Islet of Langerhans (tissue), 1 donor: ENCODE measurements around the gene CFAP46.

Experiments
- FAIRE-seq: peaks from one replicate; lab custom pipeline; 2011; peaks lifted over from hg19 to GRCh38; lab: Jason Lieb, UNC

CFAP46 gene

DNA sequence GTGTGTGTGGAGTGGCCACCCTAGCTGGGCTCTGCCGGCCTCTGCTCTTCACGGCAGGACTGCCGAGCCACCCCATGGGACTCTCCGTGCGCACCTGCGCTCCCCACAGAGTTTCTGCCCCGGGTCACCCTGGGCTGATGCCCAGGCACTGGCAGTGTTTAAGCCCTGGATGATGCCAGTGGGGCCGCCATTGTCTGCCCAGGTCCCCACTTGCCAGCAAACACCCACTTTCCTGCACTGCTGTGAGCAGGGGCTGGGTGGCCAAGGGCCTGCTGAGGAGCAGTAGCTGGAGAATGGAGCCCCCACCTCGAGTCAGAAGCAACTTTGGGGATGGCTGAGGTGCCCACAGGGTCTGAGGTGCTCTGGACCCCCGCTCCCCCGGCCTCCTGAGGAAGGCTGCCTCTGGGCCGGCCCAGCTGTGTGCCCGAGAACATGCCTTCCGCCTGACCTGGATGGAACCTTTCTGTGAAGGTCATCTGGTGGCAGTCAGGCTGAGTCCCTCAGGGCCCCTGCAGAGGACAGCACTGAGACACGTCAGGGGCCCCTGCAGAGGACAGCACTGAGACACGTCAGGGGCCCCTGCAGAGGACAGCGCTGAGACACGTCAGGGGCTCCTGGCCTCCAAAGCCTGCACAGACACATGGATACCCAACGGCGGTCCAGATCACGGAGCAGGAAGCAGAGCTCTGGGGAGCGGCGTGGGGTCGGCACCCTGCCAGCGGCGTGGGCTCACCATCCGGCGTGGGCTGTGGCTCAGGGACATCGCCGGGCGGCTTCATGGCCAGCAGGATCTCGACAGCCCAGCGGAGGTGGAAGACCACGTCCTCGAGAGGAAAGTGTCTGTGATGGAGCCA lies 62.0 kb downstream of the CFAP46 start:
- no peak for FAIRE-seq

DNA sequence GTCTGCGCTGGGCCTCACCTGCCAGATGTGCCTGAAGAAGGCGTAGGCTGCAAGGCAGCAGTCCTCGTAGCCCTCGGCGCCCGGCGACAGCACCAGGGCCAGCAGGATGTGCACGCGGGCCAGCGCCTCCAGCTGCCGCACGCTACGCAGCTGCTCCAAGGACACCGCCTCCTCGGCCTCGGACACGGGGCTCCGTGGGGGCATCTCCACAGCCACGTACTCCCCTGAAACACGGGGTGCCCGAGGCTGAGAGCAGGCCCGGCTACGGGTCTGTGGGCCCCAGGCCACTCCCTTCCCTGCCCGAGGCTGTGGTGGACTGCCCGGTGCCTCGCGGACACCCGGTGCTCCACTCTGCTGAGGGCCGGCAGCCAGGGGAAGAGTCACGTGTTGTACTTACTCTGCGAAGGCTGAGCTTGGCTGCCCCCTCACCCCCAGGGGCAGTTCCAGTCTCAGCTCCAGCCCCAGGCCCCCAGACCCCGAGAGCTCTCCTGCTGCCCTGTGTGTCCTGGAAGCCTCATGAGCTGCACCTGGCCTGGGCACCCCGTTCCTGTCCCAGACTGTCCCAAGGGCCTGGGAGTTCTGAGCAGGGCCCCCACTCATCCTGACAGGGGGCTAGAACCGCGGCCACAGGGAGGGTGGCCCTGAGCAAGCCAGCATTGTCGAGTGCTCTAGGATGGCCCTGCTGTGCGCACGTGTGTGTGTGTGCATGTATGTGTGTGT lies 62.8 kb downstream of the CFAP46 start:
- FAIRE-seq = no peak

DNA sequence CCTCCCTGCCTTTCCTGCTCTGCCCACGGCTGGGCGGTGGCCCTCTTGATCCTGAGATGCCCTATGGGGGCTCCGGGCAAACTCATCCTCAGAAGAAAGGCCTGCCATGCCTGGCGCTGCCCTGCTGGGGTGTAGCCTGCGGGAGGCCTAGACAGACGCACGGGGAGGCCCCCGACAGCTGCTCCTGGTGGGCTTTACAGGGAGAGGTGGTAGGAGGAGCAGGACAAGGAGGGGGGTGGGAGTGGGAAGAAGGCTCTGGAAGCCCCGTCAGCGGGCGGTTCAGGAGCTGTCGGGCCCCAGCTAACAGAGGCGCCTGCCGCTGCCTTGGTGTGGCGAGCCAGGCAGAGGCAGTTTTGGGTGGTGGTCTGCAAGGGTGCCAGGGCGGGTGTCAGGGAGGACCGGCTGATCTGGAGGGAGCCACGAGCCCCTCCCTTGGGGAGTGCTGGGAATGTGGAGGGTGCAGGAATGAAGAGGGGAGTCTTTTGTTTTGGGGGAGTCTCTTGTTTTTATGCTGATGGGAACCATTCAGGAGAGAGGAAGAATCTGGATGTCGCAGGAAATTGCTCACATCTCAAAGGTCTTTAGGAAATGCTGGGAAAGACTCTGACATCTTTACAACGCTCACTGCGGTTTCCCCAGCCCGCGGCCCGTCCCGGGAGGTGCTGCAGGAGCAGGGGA lies 63.5 kb downstream of the CFAP46 start:
- FAIRE-seq = no peak

DNA sequence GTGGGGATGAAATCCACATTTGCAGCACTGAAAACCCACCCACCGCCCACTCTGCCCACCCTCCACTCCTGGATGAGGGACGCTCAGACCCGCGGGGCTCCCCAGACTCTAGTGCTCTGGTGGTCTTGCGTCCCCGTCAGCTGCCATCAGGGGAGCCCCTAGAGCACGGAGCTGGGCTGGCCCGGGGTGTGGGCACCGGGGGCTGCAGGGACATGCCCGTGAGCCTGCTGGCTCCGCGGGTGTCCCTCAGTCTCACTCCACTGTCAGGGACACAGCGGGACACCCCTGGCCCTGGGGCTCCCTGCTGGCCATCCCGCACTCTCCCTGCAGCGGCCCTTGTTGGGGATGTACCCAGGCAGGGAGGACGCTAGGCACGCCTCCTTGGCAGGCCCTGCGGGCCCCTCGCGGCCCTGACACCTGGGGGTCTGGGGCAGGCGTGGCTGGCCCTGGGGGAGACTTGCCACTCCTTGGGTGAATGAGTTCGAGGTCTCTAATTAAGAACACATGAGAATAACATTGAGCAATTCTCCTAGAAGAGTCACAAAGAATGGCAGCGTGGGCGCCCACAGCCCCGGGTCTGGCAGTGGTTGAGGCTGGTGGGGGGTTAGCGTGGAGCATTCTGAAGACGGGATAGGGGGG lies 64.2 kb downstream of the CFAP46 start:
- no peak for FAIRE-seq

DNA sequence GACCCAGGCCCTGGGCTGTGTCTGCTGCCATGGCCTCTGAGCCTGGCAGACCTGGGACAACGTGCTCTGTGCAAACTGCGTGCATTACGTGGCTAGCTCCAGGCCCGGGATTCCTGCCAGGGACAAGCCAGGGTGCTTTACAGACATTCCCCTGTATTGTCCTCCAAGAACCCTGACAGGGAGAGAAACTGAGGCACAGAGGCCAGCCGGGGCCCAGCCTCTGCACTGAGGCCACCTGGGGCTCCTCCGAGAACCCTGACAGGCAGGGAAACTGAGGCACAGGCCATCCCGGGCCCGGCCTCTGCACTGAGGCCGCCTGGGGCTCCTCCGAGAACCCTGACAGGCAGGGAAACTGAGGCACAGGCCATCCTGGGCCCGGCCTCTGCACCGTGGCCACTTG lies 64.9 kb downstream of the CFAP46 start:
- no peak for FAIRE-seq

DNA sequence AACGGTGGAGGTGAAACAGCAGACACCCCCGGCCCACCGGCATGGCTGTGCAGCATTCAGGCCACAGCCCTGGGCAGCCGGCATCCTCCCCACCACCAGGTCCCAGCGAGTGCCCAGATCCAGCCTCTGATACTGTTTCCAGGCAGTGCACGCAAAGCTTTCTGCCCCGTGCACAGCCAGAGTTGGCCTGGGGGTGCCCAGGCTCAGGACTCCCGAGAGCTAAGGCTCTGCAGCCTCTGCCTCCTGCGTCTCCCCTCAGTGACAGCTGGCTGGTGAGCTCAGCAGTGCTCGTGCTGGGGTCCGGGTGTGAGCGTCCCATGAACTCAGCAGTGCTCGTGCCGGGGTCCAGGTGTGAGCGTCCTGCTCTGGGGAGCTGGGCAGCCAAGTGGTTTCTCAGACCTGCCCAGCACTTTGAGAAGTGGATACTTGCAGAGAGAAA lies 65.4 kb downstream of the CFAP46 start:
- no peak for FAIRE-seq

DNA sequence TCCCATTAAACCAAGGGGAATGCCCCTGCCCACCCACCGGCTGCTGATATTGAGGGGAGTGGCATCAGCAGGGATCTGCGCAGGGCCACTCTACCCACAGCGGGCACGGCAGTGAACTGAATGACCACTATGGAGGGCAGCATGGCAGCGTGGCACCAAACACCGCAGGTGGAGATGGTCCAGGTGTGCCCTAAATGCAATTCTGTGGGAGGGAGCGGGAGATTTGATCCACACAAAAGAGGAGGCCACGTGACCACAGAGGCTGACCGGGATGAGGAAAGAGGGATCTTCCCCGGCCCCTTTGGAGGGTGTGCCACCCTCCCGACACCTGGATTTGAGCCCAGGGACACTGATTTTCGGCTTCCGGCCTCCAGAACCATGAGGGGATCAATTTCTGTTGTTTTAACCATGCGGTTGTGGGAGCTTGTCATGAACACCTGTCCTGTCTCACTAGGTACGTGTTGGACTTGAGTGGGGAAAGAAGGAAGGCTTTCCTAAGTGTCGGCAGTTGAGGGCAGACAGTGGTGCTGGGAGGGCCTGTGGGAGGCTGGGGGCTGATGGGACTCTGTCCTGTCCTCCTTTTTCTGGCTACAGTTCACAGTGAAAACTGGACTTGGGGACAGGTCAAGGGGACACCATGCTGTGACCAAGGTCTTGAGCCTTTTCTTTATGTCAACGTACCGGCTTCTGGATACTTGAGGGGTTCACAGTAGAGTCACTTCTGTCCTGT lies 66.1 kb downstream of the CFAP46 start:
- no peak for FAIRE-seq

DNA sequence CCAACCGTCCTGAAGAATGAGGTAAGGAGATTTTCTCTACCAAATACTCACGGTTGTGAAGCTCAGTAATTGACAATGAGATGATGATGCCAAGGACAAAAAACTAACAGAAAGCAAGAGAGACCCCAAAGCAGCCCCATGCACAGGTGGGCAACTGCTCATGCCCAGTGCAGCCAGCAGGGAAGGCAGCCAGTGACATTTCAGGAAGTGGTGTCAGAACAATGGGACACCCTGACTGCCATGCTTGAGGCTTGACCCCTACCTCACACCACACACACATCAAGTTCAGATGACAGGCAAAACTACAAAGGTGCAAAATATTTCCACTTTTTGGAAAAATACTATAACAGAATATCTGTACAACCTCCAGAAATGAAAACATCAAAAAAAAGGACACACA lies 66.9 kb downstream of the CFAP46 start:
- no peak for FAIRE-seq

DNA sequence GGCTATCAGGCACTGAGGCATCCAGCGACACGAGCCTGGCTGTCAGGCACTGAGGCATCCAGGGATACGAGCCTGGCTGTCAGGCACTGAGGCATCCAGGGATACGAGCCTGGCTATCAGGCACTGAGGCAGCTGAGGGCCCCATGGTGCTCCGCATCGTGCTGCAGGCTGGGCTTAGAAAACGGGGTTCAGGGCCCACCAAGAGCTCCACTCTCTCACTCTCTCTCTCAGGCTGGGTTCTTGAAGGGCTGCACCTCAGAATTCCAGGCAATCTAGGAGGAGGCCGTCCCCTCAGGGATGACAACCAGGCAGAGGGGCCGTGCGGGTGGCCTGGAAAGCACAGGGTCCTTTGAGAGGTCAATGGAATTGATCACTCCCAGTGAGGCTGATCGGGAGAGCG lies 69.0 kb downstream of the CFAP46 start:
- no peak for FAIRE-seq

DNA sequence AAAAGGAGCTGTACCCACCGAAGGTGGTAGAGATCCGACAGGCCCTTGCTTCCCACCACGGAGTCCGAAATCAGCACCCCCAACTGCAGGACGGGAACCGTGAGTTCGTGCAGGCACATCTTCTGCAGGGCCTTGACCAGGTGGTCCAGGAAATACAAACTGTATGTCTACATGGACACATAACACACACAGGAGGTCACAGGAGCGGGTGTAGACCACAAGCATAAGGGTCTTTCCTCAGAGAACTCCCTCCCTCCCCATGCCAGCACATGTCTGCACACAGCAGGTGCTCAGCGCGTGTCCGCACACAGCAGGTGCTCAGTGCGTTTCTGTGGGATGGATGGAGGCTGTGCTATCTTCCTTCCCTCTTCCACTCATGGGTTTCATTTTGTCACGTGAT lies 69.7 kb downstream of the CFAP46 start:
- FAIRE-seq = no peak

DNA sequence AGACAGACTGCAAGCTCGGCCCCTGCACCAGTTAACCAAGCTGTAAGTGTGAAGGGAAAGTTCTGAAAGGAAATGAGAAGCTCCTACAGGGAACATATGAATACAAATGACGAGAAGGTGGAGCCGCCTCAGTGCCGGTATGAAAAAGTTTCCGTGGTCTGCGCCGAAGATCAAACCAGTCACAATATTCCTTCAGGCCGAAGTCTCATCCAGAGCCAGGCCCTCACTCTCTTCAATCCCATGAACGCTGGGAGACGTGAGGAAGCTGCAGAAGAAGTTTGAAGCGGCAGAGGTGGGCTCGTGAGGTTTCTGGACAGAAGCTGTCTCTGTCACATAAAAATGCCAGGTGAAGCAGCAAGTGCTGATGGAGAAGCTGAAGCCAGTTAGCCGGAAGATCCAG lies 71.9 kb downstream of the CFAP46 start:
- no peak for FAIRE-seq

DNA sequence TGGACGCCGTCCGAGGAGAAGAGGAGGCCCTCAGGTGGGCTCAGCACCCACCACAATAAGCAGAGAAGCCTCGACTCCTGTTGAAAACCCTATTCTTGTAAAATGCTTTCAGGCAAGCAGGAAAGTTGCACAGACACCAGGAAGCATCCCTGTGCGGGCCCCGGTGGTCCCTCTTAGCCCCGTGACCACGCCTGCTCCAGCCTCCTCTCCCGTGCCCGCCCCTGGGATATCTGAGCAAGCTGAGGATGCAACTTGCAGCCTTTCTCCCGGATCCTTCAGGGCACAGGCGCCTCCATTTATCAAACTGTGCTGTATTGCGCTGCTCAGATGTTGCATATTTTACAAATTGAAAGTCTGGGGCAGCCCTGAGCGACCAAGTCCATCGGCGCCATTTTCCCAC lies 72.7 kb downstream of the CFAP46 start:
- FAIRE-seq = no peak

DNA sequence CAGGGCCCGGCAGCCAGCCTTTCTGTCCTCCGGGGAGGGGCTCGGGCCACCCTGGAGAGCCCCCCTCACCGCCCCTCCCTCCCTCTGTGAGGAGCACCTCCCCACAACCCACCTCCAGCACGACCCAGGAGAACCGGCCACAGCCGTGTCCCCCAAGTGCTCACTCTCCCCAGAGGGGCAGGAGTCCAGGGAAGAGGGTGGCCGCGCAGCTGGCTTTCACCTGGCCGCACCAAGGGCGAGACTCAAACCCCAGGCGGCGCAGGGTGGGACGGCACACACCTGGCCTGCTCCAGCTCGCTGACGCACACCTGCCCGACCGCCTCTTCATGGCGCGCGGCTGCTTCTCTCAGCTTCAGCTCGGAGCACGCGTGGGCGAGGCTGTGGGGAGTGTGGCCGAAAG lies 73.4 kb downstream of the CFAP46 start:
- FAIRE-seq = no peak

DNA sequence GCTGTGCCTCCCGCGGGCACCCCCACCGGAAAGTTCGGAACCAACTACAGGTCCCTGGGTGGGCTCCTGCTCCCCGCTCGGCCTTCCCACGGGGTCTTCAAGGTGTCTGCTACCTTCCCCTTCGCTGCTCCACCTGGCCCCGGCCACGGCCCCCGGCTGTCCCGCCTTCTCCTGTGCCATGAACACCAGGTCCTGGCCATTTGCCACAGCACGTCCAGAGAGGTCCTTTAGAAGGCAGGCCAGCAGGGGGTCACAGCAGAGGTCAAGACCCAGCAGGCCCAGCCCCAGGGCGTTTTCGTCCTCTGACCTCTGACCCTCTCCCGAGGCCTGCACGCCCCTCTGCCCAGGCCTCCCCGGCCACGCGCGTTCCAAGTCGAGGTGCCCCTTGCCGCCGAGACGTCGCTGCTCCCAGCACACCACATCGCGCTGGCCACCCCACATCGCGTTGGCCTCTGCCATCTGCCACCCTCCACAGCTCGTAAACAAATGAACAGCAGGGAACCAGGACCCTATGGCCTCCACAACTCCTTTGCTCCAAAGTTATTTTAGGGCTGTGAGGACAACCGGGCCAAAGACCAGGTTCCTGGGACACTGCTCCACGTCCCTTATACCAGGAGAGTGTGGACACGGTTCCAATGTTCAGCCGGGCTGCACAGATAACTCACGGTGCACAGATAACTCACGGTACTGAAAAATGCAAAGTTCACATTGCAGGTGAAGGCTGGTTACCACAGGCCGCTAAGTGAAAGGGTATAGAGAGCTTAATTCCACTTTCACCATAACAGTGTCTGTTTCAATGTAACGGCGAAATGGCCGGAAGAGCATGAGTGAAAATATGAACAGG lies 74.3 kb downstream of the CFAP46 start:
- FAIRE-seq = no peak

DNA sequence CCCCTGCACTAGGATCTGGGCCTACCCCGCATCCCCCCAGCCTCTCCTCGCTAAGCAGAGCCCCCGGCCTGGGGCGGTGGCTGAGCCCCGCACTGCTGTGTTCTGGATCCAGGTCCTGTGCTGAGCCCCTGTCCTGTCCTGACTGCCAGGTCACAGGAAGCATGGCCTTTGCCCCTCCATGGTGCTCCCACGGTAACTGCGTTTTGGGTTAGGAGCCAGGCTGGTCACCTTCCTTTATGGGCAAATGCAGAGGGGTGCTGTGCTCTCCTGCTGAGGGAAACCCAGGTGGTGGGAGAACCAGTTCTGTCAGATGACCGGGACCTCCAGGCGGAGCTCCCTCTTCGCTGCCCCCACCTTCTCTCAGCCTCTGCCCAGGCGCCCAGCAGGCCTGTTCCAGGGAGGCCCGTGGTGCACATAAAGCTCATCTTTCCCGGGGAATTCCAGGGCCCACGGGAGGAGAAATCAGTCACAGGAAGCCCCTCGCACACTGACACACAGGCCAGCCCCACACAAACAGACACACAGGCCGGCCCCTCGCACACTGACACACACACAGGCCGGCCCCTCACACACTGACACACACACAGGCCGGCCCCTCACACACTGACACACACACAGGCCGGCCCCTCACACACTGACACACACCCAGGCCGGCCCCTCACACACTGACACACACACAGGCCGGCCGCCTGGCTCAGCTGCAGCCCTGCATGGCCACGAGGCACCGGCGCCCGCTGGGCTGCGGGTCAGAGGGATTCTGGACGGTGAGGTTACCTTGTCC lies 75.6 kb downstream of the CFAP46 start:
- FAIRE-seq = no peak

DNA sequence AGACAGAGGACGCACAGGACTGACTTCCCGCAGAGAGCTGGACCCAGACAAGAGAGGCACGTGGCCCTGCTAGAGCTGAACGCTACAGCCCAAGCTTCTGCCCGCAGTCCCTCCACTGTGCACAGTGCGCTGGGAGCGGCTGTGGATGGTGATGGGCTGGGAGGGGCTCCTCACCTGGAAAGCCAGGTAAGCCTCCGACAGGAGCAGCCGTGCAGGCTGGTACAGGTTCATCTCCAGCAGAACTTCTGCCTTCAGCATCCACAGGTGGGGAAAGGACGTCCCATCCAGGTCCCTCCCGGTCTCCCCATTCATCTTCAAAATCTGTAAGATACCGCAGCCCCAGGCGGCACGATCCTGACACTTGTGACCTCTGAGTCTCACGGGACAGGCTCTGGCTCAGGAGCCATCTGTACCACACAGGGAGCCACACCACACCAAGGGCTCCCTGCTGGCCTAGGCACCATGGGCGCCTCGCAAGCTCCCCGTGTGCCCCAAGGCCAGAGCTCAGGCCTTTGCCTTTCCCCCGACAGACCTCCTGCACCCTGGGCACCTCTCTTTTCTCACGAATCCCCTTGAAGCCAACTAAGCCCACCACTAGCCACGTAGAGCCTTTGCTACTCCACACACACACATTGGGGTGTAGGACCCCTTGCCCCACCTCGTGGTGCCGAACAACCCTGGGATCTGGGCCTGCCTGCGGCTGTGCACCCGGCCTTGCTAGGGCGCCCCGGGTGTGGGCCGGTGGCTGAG lies 76.3 kb downstream of the CFAP46 start:
- FAIRE-seq = no peak

DNA sequence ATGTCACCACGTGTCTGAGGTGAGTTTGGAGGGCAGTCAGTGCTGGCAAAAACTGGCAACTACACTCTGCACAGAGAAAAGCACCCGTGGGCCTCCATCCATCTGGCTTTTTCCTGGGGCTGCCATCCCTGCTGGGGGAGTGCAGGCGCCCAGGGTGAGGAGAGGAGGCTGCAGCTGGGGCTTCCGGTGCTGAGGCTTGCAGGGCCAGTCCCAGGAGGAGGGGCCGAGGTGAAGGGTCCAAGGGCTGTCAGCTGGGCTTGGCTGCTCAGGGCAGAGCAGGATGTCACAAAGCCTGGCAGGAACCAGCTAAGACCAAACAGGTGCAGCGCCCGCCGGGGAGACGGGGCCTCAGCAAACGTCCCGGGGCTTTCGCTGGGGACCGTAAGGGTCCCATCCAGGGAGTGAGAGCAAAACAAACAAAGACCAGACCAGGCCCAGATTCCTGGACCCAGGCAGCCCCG lies 77.2 kb downstream of the CFAP46 start:
- no peak for FAIRE-seq

DNA sequence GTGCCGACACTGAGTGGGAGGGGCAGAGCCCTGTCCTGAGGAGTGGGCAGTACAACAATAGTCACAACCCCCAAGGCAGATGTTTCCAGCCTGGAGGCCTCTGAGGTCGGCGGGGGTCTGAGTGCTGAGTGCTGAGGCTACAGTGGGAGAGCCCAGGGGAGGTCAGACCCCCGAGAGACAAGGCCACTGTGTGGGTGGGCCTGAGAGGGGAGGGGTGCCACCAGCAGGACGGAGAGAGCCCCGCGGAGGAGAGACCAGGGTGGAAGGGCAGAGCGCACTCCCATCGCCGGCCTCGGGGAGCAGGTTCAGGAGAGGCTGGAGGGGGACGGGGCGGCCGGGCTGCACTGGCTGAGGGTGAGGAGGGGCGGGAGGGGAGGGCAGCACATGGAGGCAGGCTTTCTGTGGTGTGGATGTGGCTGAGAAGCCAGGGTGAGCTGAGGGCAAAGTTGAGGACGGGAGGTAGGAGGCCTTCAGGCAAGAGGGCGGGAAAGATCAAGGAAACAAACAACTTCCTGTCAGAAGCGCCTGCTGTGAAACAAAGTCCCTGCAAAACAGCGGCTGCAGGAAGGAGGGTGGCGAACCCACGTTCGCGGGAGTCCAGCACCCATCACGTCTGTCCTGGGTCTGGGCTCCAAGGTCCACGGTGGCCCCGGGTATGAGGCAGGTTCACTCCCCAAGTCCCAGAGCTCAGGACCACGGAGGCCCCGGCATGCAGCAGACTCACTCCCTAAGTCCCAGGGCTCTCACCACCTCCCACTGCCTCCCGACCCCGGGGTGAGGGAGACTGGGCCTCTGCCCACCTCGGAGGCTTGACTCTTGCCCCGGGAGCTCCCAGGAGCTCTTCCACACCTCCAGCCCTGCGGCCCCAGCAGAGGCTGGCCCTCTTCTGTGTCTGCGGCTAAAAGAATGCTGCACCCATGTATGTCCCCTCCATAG lies 79.6 kb downstream of the CFAP46 start:
- no peak for FAIRE-seq
